CD4-positive, alpha-beta T cell (primary cell): ENCODE results near the gene TPTE2. TPM values are rescaled to one million over a fixed set of nuclear protein-coding genes. Genes with fewer than 3 reads are reported as not detected.

Experiments
- ATAC-seq: fragments of 200-7000 bp; cut with Tn5 transposase; one replicate; pipeline ENCODE4 v1.10.0; 2022; ENCODE audit warnings: mild to moderate bottlenecking; ENCODE audit not compliant: poor library complexity
- CTCF ChIA-PET: fragments of 350-600 bp; sonication (Branson Sonifier 250); formaldehyde crosslinking; loops from one replicate; lab custom pipeline; 2021; ENCODE audit warnings: antibody characterized with exemption, inconsistent platforms; lab: Charles Lee
- POLR2A ChIA-PET: fragments of 350-600 bp; sonication (Branson Sonifier 250); formaldehyde crosslinking; loops from one replicate; lab custom pipeline; 2021; ENCODE audit warnings: antibody characterized with exemption, inconsistent platforms; lab: Charles Lee
- DNase-seq, 14 experiments: peaks; one replicate each; pipeline ENCODE4 v3.0.0-alpha.2; 2013 to 2020; ENCODE audit warnings: mixed read lengths in 2 of 14
- H3K27ac ChIP-seq, 2 donors: one replicate each; pipeline versions ENCODE4 v1.5.1 to v1.7.0; 2013; ENCODE audit warnings: low read length in 2 of 2, low read depth in 1 of 2, mild to moderate bottlenecking in 1 of 2
- H3K27me3 ChIP-seq, 2 experiments: 1 replicate in 1 of 2; 2 replicates in 1 of 2; pipeline versions ENCODE4 v1.6.1 to v1.7.0; 2013; ENCODE audit warnings: low read length in 2 of 2, control low read depth in 1 of 2, mild to moderate bottlenecking in 1 of 2, moderate library complexity in 1 of 2; ENCODE audit not compliant: insufficient read depth in 2 of 2, control insufficient read depth in 1 of 2
- H3K36me3 ChIP-seq: one replicate; pipeline ENCODE4 v1.6.1; 2013; ENCODE audit warnings: low read length, control low read depth; ENCODE audit not compliant: insufficient read depth
- H3K4me1 ChIP-seq: one replicate; pipeline ENCODE4 v1.6.1; 2013; ENCODE audit warnings: low read length, control low read depth; ENCODE audit not compliant: insufficient read depth
- H3K4me3 ChIP-seq: one replicate; pipeline ENCODE4 v1.5.1; 2013; ENCODE audit warnings: mild to moderate bottlenecking, low read length, moderate library complexity
- H3K9me3 ChIP-seq, 2 experiments: 1 replicate in 1 of 2; 2 replicates in 1 of 2; pipeline versions ENCODE4 v1.6.1 to v1.7.0; 2013; ENCODE audit warnings: low read length in 2 of 2, mild to moderate bottlenecking in 2 of 2, control low read depth in 1 of 2, moderate library complexity in 1 of 2; ENCODE audit not compliant: control insufficient read depth in 1 of 2, insufficient read depth in 1 of 2
- H3K27ac Mint-ChIP-seq: one replicate; pipeline ENCODE4 v1.8.0; 2020; ENCODE audit warnings: mixed read lengths
- H3K27me3 Mint-ChIP-seq: one replicate; pipeline ENCODE4 v1.8.0; 2021; ENCODE audit warnings: mixed read lengths
- H3K36me3 Mint-ChIP-seq: one replicate; pipeline ENCODE4 v1.8.0; 2021; ENCODE audit warnings: low read depth, mixed read lengths
- H3K4me1 Mint-ChIP-seq: one replicate; pipeline ENCODE4 v1.8.0; 2021; ENCODE audit warnings: low read depth, mixed read lengths
- H3K4me3 Mint-ChIP-seq: one replicate; pipeline ENCODE4 v1.8.0; 2020; ENCODE audit warnings: mild to moderate bottlenecking, mixed read lengths
- H3K9me3 Mint-ChIP-seq: one replicate; pipeline ENCODE4 v1.8.0; 2020; ENCODE audit warnings: mixed read lengths
- CTCF ChIP-seq: fragments of 200-600 bp; IDR thresholded peaks from one replicate; pipeline ENCODE4 v1.8.0; 2022; ENCODE audit warnings: antibody characterized with exemption, mild to moderate bottlenecking
- intact Hi-C, 2 experiments: fragments of 100-400 bp; cut with DNase I in 1 of 2; cut with micrococcal nuclease in 1 of 2; formaldehyde crosslinking; loops; one replicate each; pipeline versions ENCODE4 v1.15.1 to v1.9.0; 2023 to 2025; cut with DNase I, micrococcal nuclease
- total RNA-seq, 174 experiments: library from RNA in 2 of 174; stranded (reverse) in 2 of 174; gene quantifications; one replicate each; pipeline ENCODE4 v1.2.3 and lab custom pipeline; 2021 to 2026

The TPTE2 gene
- total RNA-seq, 2 experiments from 2014 or later, result 0.14 TPM; not detected in 1

- no peak for DNase-seq
- Histone ChIP-seq H3K36me3 (no peaks in the 10 kb centered on the region), H3K9me3 (peaks cover 0 to 5% of the 10 kb centered on the region in 2 experiments), H3K27ac (no peak overlapping the region), H3K27me3 (peaks cover 0 to 2% of the 10 kb centered on the region in 2 experiments), H3K4me1 (peaks cover 21% of the 10 kb centered on the region), H3K4me3 (no peak overlapping the region)
- intact Hi-C loops, result no loop called here
- peaks cover 3% of the 10 kb centered on the region for H3K9me3 Mint-ChIP-seq
- CTCF ChIA-PET, result no interaction called here
- no peak overlapping the region for H3K27ac Mint-ChIP-seq
- no peak for ATAC-seq
- H3K36me3 Mint-ChIP-seq, result no peaks in the 10 kb centered on the region
- H3K4me3 Mint-ChIP-seq, result no peak overlapping the region
- peaks cover 27% of the 10 kb centered on the region for H3K4me1 Mint-ChIP-seq
- POLR2A ChIA-PET, result no interaction called here
- peaks cover 3% of the 10 kb centered on the region for H3K27me3 Mint-ChIP-seq
- no peak for TF ChIP-seq CTCF
Observed at GRCh38 chr13:19590423-19590822, 29.1 kb upstream of the TPTE2 start.

- peaks cover 0 to 2% of the 10 kb centered on the region in 2 experiments for H3K27me3 ChIP-seq
- DNase-seq (no peak), ATAC-seq (no peak)
- peaks cover 0 to 9% of the 10 kb centered on the region in 2 experiments for H3K9me3 ChIP-seq
- TF ChIP-seq CTCF, result no peak
- peaks cover 21% of the 10 kb centered on the region for H3K4me1 ChIP-seq
- peaks cover 3% of the 10 kb centered on the region for H3K9me3 Mint-ChIP-seq
- CTCF ChIA-PET, result no interaction called here
- H3K27me3 Mint-ChIP-seq, result no peaks in the 10 kb centered on the region
- no peak overlapping the region for H3K4me3 ChIP-seq
- no peak overlapping the region for H3K4me3 Mint-ChIP-seq
- H3K36me3 Mint-ChIP-seq, result no peaks in the 10 kb centered on the region
- H3K36me3 ChIP-seq, result no peaks in the 10 kb centered on the region
- intact Hi-C loops, result loop anchor here in 1 of 2 experiments (5.0 kb wide), 1 partner anchor 43 kb away; the partner anchor contains the start of gene MPHOSPH8
- POLR2A ChIA-PET, result no interaction called here
- peaks cover 27% of the 10 kb centered on the region for H3K4me1 Mint-ChIP-seq
- H3K27ac Mint-ChIP-seq, result no peak overlapping the region
- no peak overlapping the region for H3K27ac ChIP-seq
Observed at GRCh38 chr13:19589312-19589711, 28.0 kb upstream of the TPTE2 start.

GRCh38 chr13:19587635-19588300 lies 26.4 kb upstream of the TPTE2 start:
- H3K27me3 Mint-ChIP-seq, result no peaks in the 10 kb centered on the region
- ChIA-PET POLR2A (interaction anchor here (1.6 kb wide), 1 partner anchor 46 kb away, joined by 8 read pairs; the partner anchor contains the start of gene MPHOSPH8), CTCF (interaction anchor here (1.1 kb wide), 1 partner anchor 46 kb away, joined by 3 read pairs; no protein-coding TSS in a partner anchor)
- ATAC-seq, result peak; percentile 45
- no peaks in the 10 kb centered on the region for H3K27me3 ChIP-seq
- DNase-seq, result peak in 5 of 14 experiments; percentile 15 to 67 (median 59)
- peak overlapping the region; percentile 67 for H3K4me3 Mint-ChIP-seq
- peak; percentile 63 for TF ChIP-seq CTCF
- H3K36me3 Mint-ChIP-seq, result no peaks in the 10 kb centered on the region
- peaks cover 27% of the 10 kb centered on the region for H3K4me1 Mint-ChIP-seq
- peaks cover 21% of the 10 kb centered on the region for H3K4me1 ChIP-seq
- intact Hi-C loops, result loop anchor here in 1 of 2 experiments (5.0 kb wide), 1 partner anchor 45 kb away; the partner anchor contains the start of gene MPHOSPH8
- H3K36me3 ChIP-seq, result no peaks in the 10 kb centered on the region
- peak overlapping the region; percentile 25 to 47 for H3K27ac ChIP-seq
- peaks cover 9% of the 10 kb centered on the region for H3K9me3 Mint-ChIP-seq
- peak overlapping the region; percentile 43 for H3K4me3 ChIP-seq
- peak overlapping the region; percentile 80 for H3K27ac Mint-ChIP-seq
- H3K9me3 ChIP-seq, result peaks cover 6 to 11% of the 10 kb centered on the region in 2 experiments
